ENCODE data around the gene CEP44.
"Not testable (repeated sequence)": the region's sequence is repeated elsewhere in the genome, so short reads cannot be mapped to it uniquely, and the experiment has no call there.

The CEP44 gene

GRCh38 chr4:174320494-174321199 lies 36.9 kb downstream of the CEP44 start:
- in situ Hi-C loops (cut with MboI; ENCODE audit: low sequenced_read_pairs): no loop called here

DNA sequence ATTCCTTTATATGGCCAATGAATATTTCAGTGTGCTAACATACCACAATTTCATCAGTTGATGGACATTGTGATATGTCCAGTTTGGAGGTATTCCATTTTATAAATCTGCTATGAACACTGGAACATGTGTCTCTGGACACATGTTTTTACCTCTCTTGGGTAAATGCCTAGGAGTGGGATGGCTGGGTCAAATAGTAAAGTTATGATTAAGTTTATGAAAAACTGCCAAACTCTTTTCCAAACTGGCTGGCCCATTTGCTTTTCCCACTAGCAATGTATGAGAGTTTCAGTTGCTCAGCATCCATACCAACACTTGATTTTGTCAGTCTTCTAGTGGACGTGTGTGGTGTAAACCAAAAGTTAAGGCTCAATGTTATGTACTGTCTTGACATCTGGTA lies 40.5 kb downstream of the CEP44 start:
- in situ Hi-C loops (cut with MboI; ENCODE audit: low sequenced_read_pairs): no loop called here

GRCh38 chr4:174324725-174325124 lies 41.0 kb downstream of the CEP44 start:
- in situ Hi-C loops (cut with MboI; ENCODE audit: low sequenced_read_pairs): no loop called here

- in situ Hi-C loops (cut with MboI; ENCODE audit: low sequenced_read_pairs): no loop called here
Measured at GRCh38 chr4:174332741-174333493, 49.2 kb downstream of the CEP44 start.

DNA sequence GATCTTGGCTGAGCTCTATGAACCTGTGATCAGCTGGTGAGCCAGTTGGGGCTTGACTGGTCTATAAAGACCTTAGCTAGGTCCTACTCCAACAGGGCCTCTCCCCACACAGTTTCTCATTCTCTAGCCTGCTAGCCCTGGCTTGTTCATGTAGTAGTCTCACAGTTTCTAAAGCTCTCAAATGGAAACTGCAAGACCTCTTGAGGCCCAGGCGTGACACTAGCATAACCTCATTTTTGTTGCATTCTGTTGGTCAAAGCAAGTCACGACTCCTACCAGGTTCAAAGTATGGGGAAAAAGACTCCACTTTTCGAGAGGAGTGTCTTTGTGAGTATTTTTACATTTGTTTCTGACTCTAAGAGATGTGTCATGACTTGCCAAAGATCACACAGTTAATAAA lies 50.9 kb downstream of the CEP44 start:
- in situ Hi-C loops (cut with MboI; ENCODE audit: low sequenced_read_pairs): no loop called here

- in situ Hi-C loops (cut with MboI; ENCODE audit: low sequenced_read_pairs): no loop called here
Measured at GRCh38 chr4:174340714-174341113, 57.0 kb downstream of the CEP44 start.

- in situ Hi-C loops (cut with MboI; ENCODE audit: low sequenced_read_pairs): no loop called here
Measured at GRCh38 chr4:174349156-174349555, 65.4 kb downstream of the CEP44 start.

- in situ Hi-C loops (cut with MboI; ENCODE audit: low sequenced_read_pairs): no loop called here
Measured at GRCh38 chr4:174352061-174352819, 68.5 kb downstream of the CEP44 start.

GRCh38 chr4:174357321-174357720 lies 73.6 kb downstream of the CEP44 start:
- in situ Hi-C loops (cut with MboI; ENCODE audit: low sequenced_read_pairs): no loop called here

DNA sequence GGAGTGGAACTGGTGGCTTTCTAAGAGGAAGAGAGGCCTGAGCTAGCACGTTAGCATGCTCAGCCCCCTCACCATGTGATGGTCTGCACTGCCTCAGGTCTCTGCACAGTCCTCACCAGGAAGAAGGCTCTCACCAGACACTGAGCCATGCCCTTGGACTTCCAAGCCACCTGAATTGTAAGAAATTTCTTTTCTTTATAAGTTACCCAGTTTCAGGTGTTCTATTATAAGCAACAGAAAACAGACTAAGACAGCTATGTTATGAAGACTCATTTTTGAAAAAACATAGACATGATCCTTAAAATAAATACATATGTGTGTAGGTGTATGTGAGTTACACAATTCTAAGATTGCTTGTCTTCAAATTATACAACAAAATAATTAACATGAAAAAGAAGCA lies 74.7 kb downstream of the CEP44 start:
- in situ Hi-C loops (cut with MboI; ENCODE audit: low sequenced_read_pairs): no loop called here

DNA sequence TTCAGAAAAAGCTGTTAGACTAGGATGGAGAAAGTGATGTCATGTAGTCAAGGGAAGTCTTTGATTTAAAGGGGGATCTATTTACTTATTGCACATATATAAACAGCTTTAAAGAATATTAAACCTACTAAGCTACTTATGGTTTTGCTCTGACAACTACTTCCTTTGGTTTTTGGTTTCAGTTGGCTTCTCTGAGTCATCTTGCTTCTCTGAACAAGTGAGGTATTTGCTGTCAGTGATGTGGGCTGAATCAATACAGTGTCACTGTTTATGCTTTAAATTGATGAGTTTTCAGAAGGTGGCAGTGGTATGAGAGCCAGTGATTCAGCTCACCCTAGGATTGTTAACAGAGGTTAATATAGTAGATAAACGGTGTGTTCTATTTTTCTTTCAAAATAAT lies 75.1 kb downstream of the CEP44 start:
- in situ Hi-C loops (cut with MboI; ENCODE audit: low sequenced_read_pairs): no loop called here

DNA sequence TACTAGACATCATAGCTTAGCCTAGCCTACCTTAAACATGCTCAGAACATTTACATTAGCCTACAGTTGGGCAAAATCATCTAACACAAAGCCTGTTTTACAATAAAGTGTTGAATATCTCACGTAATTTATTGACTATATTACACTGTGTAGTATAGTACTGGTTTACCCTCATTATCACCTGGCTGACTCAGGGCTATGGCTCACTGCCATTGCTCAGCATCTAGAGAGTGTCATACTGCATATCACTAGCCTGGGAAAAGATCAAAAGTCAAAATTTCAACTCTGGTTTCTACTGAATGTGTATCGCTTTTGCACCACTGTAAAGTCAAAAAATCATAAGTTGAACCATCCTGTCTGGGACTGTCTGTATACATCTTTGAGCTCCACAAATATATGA lies 78.6 kb downstream of the CEP44 start:
- in situ Hi-C loops (cut with MboI; ENCODE audit: low sequenced_read_pairs): loop anchor here (10.0 kb wide), 1 partner anchor 272 kb away; no protein-coding TSS in a partner anchor

GRCh38 chr4:174363782-174364181 lies 80.1 kb downstream of the CEP44 start:
- in situ Hi-C loops (cut with MboI; ENCODE audit: low sequenced_read_pairs): loop anchor here (10.0 kb wide), 1 partner anchor 271 kb away; no protein-coding TSS in a partner anchor

DNA sequence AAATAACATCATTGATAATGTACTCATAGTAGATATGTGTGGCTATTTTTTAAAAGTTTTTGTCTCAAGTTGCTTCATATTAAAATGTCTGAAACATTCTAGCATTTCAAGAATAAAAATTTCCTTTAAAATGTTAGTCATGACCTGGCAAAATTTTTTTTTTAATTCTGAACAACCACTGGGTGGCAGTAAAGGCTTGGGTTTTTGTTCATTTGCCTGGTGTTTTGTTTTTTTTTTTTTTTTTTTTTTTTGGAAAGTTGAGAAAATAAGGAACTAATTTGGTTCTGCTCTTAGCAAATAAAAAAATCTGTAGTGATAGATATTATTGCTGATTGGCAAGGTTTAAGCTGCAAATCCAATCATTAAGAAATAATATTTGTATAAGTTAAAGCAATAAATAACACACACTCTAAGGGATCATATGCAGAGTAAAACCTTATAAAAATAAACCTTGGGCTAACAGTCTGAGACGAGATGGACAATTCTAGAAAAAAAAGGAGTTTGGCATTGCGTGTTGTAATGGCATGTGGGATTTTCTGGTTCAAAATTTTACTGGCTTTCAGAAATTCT lies 81.4 kb downstream of the CEP44 start:
- in situ Hi-C loops (cut with MboI; ENCODE audit: low sequenced_read_pairs): loop anchor here (10.0 kb wide), 1 partner anchor 270 kb away; no protein-coding TSS in a partner anchor

DNA sequence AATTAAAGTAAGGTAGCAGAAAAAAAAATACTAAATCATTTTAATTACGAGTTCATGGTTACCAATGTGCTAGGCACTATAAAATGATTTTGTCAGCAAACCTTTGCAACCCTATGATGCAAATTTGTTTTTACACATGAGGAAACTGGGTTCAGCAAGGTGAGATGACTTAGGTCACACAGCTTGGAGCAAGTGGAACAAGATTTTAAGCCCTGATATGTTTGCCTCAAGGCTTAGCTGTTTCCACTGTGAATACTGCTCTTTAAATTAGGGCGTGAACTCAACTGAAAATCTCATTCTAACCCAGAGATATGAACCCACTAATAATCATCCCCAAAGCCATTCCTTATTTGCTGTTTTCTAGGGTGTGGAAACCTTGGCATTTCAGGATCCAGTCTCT lies 86.3 kb downstream of the CEP44 start:
- in situ Hi-C loops (cut with MboI; ENCODE audit: low sequenced_read_pairs): loop anchor here (10.0 kb wide), 1 partner anchor 265 kb away; no protein-coding TSS in a partner anchor

- in situ Hi-C loops (cut with MboI; ENCODE audit: low sequenced_read_pairs): no loop called here
Measured at GRCh38 chr4:174373821-174374220, 90.1 kb downstream of the CEP44 start.

DNA sequence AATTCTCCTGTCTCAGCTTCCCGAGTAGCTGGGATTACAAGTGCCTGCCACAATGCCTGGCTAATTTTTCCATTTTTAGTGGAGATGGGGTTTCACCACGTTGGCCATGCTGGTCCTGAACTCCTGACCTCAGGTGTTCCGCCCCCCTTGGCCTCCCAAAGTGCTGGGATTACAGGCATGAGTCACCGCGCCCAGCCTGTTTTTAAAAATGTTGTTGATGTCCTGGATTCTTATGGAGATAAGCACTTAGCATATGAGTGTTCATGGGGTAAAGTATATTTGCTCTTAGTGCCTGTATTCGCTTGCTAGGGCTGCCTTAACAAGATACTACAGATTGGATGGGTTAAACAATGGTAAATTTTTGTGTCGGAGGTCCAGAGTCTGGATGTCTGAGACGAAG lies 91.7 kb downstream of the CEP44 start:
- in situ Hi-C loops (cut with MboI; ENCODE audit: low sequenced_read_pairs): no loop called here

GRCh38 chr4:174377613-174378012 lies 93.9 kb downstream of the CEP44 start:
- in situ Hi-C loops (cut with MboI; ENCODE audit: low sequenced_read_pairs): no loop called here

- in situ Hi-C loops (cut with MboI; ENCODE audit: low sequenced_read_pairs): no loop called here
Measured at GRCh38 chr4:174378951-174379350, 95.2 kb downstream of the CEP44 start.

- in situ Hi-C loops (cut with MboI; ENCODE audit: low sequenced_read_pairs): not testable (repeated sequence)
Measured at GRCh38 chr4:174380206-174380605, 96.5 kb downstream of the CEP44 start.

Measured in HL-60/S4 (cell line).